Lung (tissue), 12 donors: Measurements from ENCODE around the gene UROS. TPM values are rescaled to one million over a fixed set of nuclear protein-coding genes. Genes with fewer than 3 reads are reported as not detected.

Experiments
- ATAC-seq: fragments of 200-7000 bp; cut with Tn5 transposase; one replicate; pipeline ENCODE4 v1.9.1; 2020; ENCODE audit warnings: moderate number of reproducible peaks; ENCODE audit not compliant: insufficient read depth, low FRiP score
- DNase-seq, 3 donors: peaks; one replicate each; pipeline ENCODE4 v3.0.0-alpha.2; 2013 to 2017
- H3K27ac ChIP-seq, 2 donors: one replicate each; pipeline ENCODE4 v1.5.1; 2013; ENCODE audit warnings: mild to moderate bottlenecking in 2 of 2, moderate library complexity in 2 of 2, control low read depth in 1 of 2, inconsistent platforms in 1 of 2, low read depth in 1 of 2, low read length in 1 of 2
- H3K27me3 ChIP-seq, 3 donors: one replicate each; pipeline ENCODE4 v1.5.1; 2013; ENCODE audit warnings: low read length in 2 of 3; ENCODE audit not compliant: control insufficient read depth in 3 of 3, insufficient read depth in 3 of 3
- H3K36me3 ChIP-seq, 4 donors: one replicate each; pipeline ENCODE4 v1.5.1; 2013; ENCODE audit warnings: low read length in 4 of 4, mild to moderate bottlenecking in 1 of 4, moderate library complexity in 1 of 4; ENCODE audit not compliant: control insufficient read depth in 4 of 4, insufficient read depth in 4 of 4
- H3K4me1 ChIP-seq, 5 donors: one replicate each; pipeline ENCODE4 v1.5.1; 2013; ENCODE audit warnings: low read length in 5 of 5, mild to moderate bottlenecking in 2 of 5, moderate library complexity in 1 of 5; ENCODE audit not compliant: control insufficient read depth in 5 of 5, insufficient read depth in 5 of 5
- H3K4me3 ChIP-seq: one replicate; pipeline ENCODE4 v1.5.1; 2013; ENCODE audit warnings: mild to moderate bottlenecking, control low read depth, moderate library complexity
- H3K9ac ChIP-seq, 2 donors: one replicate each; pipeline ENCODE4 v1.5.1; 2013; ENCODE audit warnings: low read length in 2 of 2, control low read depth in 1 of 2; ENCODE audit not compliant: insufficient read depth in 1 of 2
- H3K9me3 ChIP-seq, 4 donors: one replicate each; pipeline ENCODE4 v1.5.1; 2013; ENCODE audit warnings: low read length in 3 of 4, mild to moderate bottlenecking in 1 of 4, moderate library complexity in 1 of 4; ENCODE audit not compliant: control insufficient read depth in 4 of 4, insufficient read depth in 3 of 4
- WGBS, 2 donors: extraction: QIAGEN DNeasy Blood & Tissue Kit; methylation state at CpG; one replicate each; pipeline ENCODE4 v1.1.7; 2013; 5-methylcytosine and 5-hydroxymethylcytosine counted together
- polyA plus RNA-seq, 2 donors: library from polyadenylated mRNA; stranded (reverse); fragments of 200-250 nt; gene quantifications; one replicate each; pipeline ENCODE4 v1.2.1, GENCODE V29; 2013
- total RNA-seq, 2 donors: library from RNA; depleted of rRNA in 1 of 2; stranded (reverse); fragments of >200 nt in 1 of 2; gene quantifications; one replicate each; pipeline ENCODE4 v1.2.1, GENCODE V29; 2014 to 2021
- TF ChIP-seq, protein P1 (sequence below): IDR thresholded peaks from 2 replicates; pipeline ENCODE4 v1.5.1; 2012; ENCODE audit warnings: mild to moderate bottlenecking; ENCODE audit errors: control extremely low read depth, extremely low read depth
- donor health status: control.
- donor health status: control.
- donor health status: Bipolar disorder and iron deficiency.
- donor health status: healthy.
- donor health status: DM: yes; HTN: yes; CAD: no.

Gene UROS
- total and polyA plus RNA-seq, 4 donors = 29.8 to 45.5 (median 38.6) TPM

DNA sequence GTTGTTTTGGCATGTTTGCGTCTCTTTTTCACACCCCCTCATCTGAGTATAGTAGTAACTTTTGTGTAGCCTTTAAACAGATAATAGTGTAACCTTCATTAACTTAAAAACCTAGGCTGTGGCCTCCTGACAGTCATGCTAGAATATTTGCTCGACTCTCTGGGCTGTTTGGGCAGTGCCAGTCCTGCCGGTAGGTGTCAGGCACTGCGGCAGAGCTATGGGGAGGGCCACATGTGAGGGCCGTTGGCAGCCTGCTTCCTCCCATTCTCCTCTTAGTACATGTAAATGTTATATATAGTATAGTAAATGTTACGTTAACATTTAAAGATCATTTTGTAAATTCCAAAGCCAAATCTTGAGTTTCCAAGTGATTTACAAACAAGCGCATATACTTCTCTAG is 26.4 kb upstream of the UROS start:
- TF ChIP-seq, protein P1, sequence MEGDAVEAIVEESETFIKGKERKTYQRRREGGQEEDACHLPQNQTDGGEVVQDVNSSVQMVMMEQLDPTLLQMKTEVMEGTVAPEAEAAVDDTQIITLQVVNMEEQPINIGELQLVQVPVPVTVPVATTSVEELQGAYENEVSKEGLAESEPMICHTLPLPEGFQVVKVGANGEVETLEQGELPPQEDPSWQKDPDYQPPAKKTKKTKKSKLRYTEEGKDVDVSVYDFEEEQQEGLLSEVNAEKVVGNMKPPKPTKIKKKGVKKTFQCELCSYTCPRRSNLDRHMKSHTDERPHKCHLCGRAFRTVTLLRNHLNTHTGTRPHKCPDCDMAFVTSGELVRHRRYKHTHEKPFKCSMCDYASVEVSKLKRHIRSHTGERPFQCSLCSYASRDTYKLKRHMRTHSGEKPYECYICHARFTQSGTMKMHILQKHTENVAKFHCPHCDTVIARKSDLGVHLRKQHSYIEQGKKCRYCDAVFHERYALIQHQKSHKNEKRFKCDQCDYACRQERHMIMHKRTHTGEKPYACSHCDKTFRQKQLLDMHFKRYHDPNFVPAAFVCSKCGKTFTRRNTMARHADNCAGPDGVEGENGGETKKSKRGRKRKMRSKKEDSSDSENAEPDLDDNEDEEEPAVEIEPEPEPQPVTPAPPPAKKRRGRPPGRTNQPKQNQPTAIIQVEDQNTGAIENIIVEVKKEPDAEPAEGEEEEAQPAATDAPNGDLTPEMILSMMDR = no peak
- H3K4me1 ChIP-seq = no peaks in the 10 kb centered on the region
- H3K36me3 ChIP-seq = peaks cover 9 to 37% (median 20%) of the 10 kb centered on the region in 4 donors
- no peak for DNase-seq
- WGBS, 2 donors = 89 to 92% methylated on average over 7 of the region's 7 CpGs
- H3K27ac ChIP-seq = no peak overlapping the region
- no peaks in the 10 kb centered on the region for H3K27me3 ChIP-seq
- H3K9me3 ChIP-seq = peaks cover 0 to 2% (median 0%) of the 10 kb centered on the region in 4 donors
- no peak overlapping the region for H3K4me3 ChIP-seq
- no peak overlapping the region for H3K9ac ChIP-seq
- no peak for ATAC-seq

DNA sequence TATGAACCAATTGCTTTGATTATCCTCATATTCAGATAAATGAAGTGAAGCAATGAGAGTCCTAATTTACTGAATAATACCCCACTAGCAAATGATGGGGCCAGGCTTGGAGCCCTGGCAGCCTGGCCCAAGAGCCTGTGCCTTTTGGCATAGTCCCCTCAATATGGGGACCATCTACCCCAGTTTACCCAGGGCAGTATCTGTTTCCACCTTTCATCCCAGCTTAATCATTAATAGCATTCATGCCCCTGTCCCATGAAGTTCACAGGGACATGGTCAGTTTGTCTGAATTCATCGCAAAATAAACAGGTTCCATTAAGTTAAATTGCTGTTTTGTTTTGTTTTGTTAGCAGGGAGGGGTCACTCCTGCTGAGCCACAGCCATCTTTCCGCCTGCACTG is 25.8 kb upstream of the UROS start:
- ATAC-seq (no peak), DNase-seq (no peak)
- H3K4me1 ChIP-seq = no peaks in the 10 kb centered on the region
- no peaks in the 10 kb centered on the region for H3K27me3 ChIP-seq
- peaks cover 0 to 2% (median 0%) of the 10 kb centered on the region in 4 donors for H3K9me3 ChIP-seq
- H3K36me3 ChIP-seq = peaks cover 9 to 36% (median 20%) of the 10 kb centered on the region in 4 donors
- 89 to 98% methylated on average over 2 of the region's 2 CpGs for WGBS, 2 donors
- TF ChIP-seq, protein P1 = no peak
- H3K9ac ChIP-seq = no peak overlapping the region
- no peak overlapping the region for H3K27ac ChIP-seq
- no peak overlapping the region for H3K4me3 ChIP-seq

DNA sequence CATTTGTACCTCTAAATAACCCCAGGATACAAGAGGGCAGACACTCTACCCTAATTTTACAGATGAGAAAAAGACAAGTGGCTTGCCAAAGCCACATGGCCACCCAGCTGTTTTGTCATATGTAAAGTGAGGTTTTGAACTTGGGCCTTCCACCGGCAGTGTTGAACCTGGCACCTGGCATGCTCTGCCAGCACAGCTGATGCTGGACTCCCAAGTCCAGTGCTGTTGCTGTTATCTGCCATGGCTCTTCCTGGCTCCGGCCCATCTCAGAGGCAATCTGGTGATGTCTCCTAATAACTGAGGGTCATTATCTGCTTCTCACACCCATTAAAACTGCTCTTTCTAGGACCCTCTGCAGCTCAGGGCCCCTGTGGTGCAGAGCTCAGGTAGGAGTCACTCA is 25.3 kb upstream of the UROS start:
- DNase-seq (no peak), ATAC-seq (no peak)
- H3K9me3 ChIP-seq = peaks cover 0 to 2% (median 0%) of the 10 kb centered on the region in 4 donors
- no peak overlapping the region for H3K27ac ChIP-seq
- WGBS, 2 donors = 95 to 98% methylated on average over 2 of the region's 2 CpGs
- H3K4me1 ChIP-seq = no peaks in the 10 kb centered on the region
- TF ChIP-seq, protein P1 = no peak
- H3K4me3 ChIP-seq = no peak overlapping the region
- H3K27me3 ChIP-seq = no peaks in the 10 kb centered on the region
- H3K9ac ChIP-seq = no peak overlapping the region
- peaks cover 9 to 33% (median 23%) of the 10 kb centered on the region in 4 donors for H3K36me3 ChIP-seq

DNA sequence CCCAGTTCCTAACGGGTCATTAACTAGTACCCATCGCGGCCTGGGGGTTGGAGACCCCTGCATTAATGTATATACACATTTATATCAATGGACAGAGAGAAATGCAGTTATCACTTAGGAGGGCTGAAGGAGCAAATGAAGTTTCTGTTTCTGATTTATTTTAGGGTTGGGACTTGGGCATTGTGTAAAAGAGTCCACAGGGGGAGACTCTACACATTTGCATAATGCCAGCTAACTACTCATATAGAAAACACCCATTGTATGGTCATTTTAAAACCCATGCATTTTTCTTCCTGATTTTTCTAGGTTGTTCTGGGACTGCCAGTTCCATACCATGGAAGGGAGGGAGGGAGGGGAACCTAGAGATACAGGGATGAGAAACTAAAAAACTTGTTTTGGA is 23.8 kb upstream of the UROS start:
- 98 to 99% methylated on average over 3 of the region's 3 CpGs for WGBS, 2 donors
- DNase-seq = no peak
- no peaks in the 10 kb centered on the region for H3K27me3 ChIP-seq
- TF ChIP-seq, protein P1 = no peak
- H3K9me3 ChIP-seq = no peaks in the 10 kb centered on the region
- H3K27ac ChIP-seq = no peak overlapping the region
- no peaks in the 10 kb centered on the region for H3K4me1 ChIP-seq
- ATAC-seq = no peak
- H3K36me3 ChIP-seq = peaks cover under 1 to 26% (median 25%) of the 10 kb centered on the region in 4 donors
- H3K9ac ChIP-seq = no peak overlapping the region
- H3K4me3 ChIP-seq = no peak overlapping the region
